Left ventricle myocardium inferior (tissue), 1 donor: ENCODE data around the gene SIGLEC6. TPM values are rescaled to one million over a fixed set of nuclear protein-coding genes. Genes with fewer than 3 reads are reported as not detected.

ENCODE experiments used
- DNase-seq: peaks from one replicate; pipeline ENCODE4 v3.0.0-alpha.2; 2020
- H3K27ac ChIP-seq: fragments of 200-600 bp; replicated peaks from 2 replicates; pipeline ENCODE4 v1.8.0; 2021
- H3K27me3 ChIP-seq: fragments of 200-600 bp; 2 replicates; pipeline ENCODE4 v1.8.0; 2021; ENCODE audit warnings: low read depth
- H3K36me3 ChIP-seq: fragments of 200-600 bp; 2 replicates; pipeline ENCODE4 v1.8.0; 2021
- H3K4me1 ChIP-seq: fragments of 200-600 bp; 2 replicates; pipeline ENCODE4 v1.8.0; 2021
- H3K4me3 ChIP-seq: fragments of 200-600 bp; 2 replicates; pipeline ENCODE4 v1.8.0; 2021; ENCODE audit warnings: mild to moderate bottlenecking, moderate library complexity
- H3K9me3 ChIP-seq: fragments of 200-600 bp; replicated peaks from 2 replicates; pipeline ENCODE4 v1.8.0; 2021
- intact Hi-C: fragments of 100-400 bp; cut with micrococcal nuclease; formaldehyde crosslinking; loops from one replicate; pipeline ENCODE4 v1.11.0; 2022
- total RNA-seq: library from RNA; stranded (reverse); fragmentation: NEBNext Ultra II Directional; extraction: Animal tissue kit (Norgen Biotek cat#: 25700); gene quantifications from one replicate; pipeline ENCODE4 v1.2.1, GENCODE V29; 2021
- TF ChIP-seq, protein P1 (sequence below): fragments of 200-600 bp; IDR thresholded peaks from 2 replicates; pipeline ENCODE4 v1.8.0; 2021; ENCODE audit warnings: antibody characterized with exemption, mild to moderate bottlenecking, borderline replicate concordance
- donor health status: DM: no; HTN: yes; CAD: no; lungs with severe emphysema.

SIGLEC6 gene
- total RNA-seq, 1 donor from 2014 or later: 0.33 TPM

DNA sequence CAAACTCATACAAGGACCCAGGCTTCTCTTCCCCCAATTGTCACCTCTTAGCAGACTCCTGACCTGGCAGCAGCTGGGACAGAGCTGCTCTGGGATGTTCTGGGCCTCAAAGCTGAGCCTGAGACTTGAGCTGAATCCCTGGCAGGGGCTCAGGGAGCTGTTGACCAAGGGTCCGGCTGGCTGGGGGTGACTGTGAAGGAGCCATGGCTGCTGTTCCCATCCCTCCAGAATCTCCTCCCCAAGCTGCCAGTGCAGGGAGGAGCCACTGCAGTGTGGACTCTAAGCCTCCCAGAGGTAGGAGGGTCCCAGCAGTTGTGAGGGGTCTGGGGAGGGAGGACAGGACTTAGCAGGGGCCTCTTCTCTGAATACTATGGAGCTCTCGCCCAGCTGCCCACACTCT is 2.2 kb downstream of the SIGLEC6 start:
- H3K27me3 ChIP-seq: peaks cover 83% of the 10 kb centered on the region
- TF ChIP-seq, protein P1, sequence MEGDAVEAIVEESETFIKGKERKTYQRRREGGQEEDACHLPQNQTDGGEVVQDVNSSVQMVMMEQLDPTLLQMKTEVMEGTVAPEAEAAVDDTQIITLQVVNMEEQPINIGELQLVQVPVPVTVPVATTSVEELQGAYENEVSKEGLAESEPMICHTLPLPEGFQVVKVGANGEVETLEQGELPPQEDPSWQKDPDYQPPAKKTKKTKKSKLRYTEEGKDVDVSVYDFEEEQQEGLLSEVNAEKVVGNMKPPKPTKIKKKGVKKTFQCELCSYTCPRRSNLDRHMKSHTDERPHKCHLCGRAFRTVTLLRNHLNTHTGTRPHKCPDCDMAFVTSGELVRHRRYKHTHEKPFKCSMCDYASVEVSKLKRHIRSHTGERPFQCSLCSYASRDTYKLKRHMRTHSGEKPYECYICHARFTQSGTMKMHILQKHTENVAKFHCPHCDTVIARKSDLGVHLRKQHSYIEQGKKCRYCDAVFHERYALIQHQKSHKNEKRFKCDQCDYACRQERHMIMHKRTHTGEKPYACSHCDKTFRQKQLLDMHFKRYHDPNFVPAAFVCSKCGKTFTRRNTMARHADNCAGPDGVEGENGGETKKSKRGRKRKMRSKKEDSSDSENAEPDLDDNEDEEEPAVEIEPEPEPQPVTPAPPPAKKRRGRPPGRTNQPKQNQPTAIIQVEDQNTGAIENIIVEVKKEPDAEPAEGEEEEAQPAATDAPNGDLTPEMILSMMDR: no peak

DNA sequence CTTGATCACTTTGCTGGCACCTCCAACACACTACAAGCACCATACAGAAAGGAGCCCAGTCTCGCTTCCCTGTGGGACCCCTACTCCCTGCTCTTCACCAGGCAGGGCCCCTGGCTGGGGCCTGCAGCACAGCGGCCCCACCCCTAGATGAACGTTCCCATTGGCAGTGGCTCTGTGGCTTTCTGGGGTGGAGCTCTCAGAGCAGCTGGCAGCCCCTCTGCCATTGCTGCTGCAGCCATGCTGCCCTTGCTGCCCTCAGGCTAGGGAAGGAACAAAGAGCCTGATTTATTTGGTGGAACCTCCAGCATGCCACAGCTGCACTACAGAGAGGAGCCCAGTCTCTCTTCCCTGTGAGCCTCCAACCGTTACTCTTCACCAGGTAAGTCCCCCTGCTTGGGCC is 5.8 kb downstream of the SIGLEC6 start:
- no peaks in the 10 kb centered on the region for H3K4me1 ChIP-seq
- no peak for DNase-seq
- H3K36me3 ChIP-seq: no peaks in the 10 kb centered on the region
- H3K9me3 ChIP-seq: peaks cover 9% of the 10 kb centered on the region
- no peak overlapping the region for H3K27ac ChIP-seq
- H3K27me3 ChIP-seq: peaks cover 77% of the 10 kb centered on the region
- intact Hi-C loops: no loop called here
- no peak overlapping the region for H3K4me3 ChIP-seq
- TF ChIP-seq, protein P1: no peak

More for the DNA sequence above, 2.2 kb downstream of the SIGLEC6 start:
- H3K4me1 ChIP-seq: no peaks in the 10 kb centered on the region
- H3K9me3 ChIP-seq: peaks cover under 1% of the 10 kb centered on the region
- no peak overlapping the region for H3K27ac ChIP-seq
- no peak overlapping the region for H3K4me3 ChIP-seq
- no peaks in the 10 kb centered on the region for H3K36me3 ChIP-seq
- intact Hi-C loops: no loop called here
- no peak for DNase-seq

DNA sequence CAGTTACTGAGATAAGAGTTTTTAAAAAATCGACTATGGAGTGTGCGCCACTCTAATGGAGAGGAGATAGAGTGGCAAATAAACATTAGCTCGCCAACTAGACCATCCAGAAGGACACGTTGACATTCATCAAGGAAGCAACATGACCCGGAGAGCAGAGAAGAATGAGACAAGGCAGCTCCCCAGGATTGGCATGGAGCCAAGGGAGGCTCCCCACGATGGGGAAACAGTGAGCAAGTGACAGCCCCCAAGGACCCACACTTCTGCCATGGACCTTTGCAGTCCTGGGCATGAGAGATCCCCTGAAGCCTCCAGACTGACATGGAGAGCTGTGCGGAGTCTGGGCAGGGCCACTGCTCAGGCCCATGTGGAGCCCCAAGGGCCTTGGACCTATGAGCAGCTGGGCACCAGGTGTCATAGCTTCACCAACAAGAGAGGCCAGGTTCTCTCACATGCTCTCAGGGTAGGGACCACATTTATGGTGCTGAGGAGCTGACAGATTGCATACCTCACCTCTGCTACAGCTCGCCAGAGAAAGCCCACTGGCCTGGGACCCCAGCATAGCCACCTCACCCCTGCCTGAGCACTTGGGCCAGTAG is 6.7 kb downstream of the SIGLEC6 start:
- no peak overlapping the region for H3K27ac ChIP-seq

DNA sequence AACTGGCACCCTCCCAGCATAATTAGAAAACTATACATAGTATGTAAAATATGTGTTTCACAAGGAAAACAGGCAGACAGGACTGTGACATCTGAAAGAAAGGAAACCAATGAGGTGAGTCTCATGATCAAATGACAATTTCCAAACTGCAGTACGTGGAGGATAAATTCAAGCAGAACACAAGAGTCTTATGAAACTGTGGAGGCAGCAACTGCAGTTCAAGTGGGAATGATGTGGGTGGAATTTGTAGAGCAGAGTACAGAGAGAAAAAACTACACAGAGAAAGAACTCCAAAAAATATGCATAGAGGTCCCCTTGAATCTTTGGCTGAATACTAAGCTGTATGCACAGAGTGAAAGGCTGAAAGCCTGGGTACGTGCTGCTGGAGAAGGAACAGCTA is 9.7 kb downstream of the SIGLEC6 start:
- intact Hi-C loops: no loop called here
- no peaks in the 10 kb centered on the region for H3K4me1 ChIP-seq
- no peaks in the 10 kb centered on the region for H3K36me3 ChIP-seq
- DNase-seq: no peak
- no peak overlapping the region for H3K4me3 ChIP-seq
- H3K27ac ChIP-seq: no peak overlapping the region
- TF ChIP-seq, protein P1: no peak
- peaks cover 73% of the 10 kb centered on the region for H3K27me3 ChIP-seq
- peaks cover 14% of the 10 kb centered on the region for H3K9me3 ChIP-seq

More for the DNA sequence above, 6.7 kb downstream of the SIGLEC6 start:
- H3K4me1 ChIP-seq: no peaks in the 10 kb centered on the region
- H3K36me3 ChIP-seq: no peaks in the 10 kb centered on the region
- peaks cover 9% of the 10 kb centered on the region for H3K9me3 ChIP-seq
- intact Hi-C loops: no loop called here
- DNase-seq: no peak
- H3K4me3 ChIP-seq: no peak overlapping the region
- H3K27me3 ChIP-seq: peaks cover 77% of the 10 kb centered on the region
- TF ChIP-seq, protein P1: no peak

DNA sequence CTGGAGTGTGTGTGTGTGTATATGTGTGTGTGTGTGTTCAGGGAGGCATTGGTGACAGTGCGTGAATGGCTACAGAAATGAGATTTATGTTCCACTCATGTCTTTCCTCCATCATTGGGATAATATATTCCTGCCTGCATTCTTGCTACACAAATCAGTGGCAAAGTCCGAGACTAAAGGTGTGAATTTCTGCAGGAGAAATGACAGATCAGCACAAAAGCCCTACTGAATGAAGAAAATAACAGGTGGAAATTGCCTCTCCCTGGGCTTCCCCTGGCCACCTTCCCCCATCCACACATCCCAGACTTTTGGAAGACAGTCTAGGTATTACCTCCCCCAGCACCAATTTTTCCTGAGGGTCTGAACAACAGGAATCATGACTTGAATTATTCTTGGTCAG is 10.1 kb downstream of the SIGLEC6 start:
- Histone ChIP-seq H3K27ac (no peak overlapping the region), H3K4me3 (no peak overlapping the region), H3K27me3 (peaks cover 72% of the 10 kb centered on the region), H3K36me3 (no peaks in the 10 kb centered on the region), H3K4me1 (no peaks in the 10 kb centered on the region), H3K9me3 (peaks cover 14% of the 10 kb centered on the region)
- TF ChIP-seq, protein P1: no peak
- no peak for DNase-seq
- intact Hi-C loops: no loop called here
